Stimulated activated CD4-positive, alpha-beta T cell treated with anti-CD3 and anti-CD28 coated beads, Interleukin-2, amount 100 ng/mL, for 48 hours (primary cell): Measurements from ENCODE around the gene SAPCD2.
"Not testable (repeated sequence)": the region's sequence is repeated elsewhere in the genome, so short reads cannot be mapped to it uniquely, and the experiment has no call there.

Experiments
- DNase-seq, 2 donors: peaks; one replicate each; pipeline ENCODE4 v3.0.0-alpha.2; 2020

Gene SAPCD2

DNA sequence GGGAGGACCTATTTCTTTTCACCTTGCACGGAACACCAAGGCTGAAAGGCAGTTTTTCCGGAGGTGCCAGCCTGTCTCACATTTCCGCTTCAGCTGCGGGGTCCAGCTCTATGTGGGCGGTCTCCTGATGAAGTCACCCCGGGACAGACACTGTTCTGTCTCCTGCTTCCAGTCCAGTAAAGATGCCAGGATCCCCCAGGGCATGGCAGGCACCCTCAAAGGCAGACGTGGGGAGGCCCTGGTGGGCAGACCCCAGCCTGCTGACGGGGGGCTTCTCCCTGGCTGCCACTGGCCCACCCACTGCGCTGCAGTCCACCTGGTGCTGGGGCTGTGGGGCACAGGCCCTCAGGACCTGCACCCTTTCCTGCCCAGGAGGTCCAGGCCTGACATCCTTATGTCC is 7.6 kb downstream of the SAPCD2 start:
- DNase-seq = not testable (repeated sequence)

DNA sequence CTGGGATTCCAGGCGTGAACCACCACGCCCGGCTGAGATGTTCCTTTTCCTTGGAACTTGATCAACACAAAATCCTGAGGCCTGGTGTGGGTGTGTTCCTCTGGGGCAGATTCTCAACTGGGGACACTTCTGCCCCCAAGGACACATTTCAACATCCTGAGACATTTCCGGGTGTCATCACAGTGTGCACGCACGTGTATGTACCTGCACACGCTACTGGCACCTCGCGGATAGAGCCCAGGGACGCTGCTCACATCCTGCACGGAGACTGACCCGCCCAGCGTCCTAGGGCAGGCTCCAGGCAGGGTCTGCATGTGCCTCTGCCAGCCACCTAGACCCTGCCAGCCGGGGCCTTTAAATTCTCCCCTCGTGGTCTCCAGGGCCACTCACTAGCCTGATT is 8.0 kb downstream of the SAPCD2 start:
- no peak for DNase-seq

DNA sequence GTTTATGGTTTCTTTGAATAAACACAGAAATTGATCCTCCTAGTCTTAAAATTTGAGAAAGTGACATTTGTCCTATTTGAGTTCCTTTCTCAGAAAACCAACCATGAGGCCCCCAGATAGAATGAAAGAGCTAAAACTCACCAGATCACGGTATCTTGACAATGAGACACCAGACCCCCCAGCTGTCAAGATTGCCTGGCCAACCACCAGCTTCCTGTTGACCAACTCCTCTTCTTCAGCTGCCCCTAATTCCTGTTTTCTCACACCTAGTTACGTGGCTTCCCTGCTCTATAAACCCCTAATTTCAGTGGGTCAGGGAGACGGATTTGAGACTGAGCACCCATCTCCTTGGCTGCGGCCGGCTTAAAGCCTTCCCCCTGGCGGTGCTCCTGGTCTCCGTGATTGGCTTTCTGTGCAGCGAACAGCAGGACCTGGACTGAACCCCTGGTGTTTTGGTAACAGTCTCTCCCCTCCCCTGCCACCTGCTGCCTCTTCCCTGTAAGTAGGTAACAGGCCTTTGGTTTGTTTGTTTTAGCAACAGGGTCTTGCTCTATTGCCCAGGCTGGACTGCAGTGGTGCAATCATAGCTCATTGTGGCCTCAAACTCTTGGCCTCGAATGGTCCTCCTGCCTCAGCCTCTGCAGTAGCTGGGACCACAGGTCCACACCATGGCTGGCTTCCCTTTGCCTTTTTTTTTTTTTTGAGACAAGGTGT is 11.7 kb downstream of the SAPCD2 start:
- no peak for DNase-seq

DNA sequence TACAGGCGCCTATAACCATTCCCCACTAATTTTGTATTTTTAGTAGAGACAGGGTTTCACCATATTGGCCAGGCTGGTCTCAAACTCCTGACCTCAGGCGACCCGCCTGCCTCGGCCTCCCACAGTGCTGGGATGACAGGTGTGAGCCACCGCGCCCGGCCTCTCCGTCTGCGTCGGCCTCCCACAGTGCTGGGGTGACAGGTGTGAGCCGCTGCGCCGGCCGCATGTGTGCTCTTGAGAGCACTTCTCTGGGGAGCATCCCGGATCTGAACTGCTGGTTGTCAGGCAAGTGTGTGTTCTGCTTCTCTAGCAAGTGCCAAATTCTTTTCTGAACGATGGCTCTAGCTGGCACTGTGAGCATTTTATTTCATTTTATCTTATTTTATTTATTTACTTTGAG is 12.8 kb downstream of the SAPCD2 start:
- DNase-seq = no peak

DNA sequence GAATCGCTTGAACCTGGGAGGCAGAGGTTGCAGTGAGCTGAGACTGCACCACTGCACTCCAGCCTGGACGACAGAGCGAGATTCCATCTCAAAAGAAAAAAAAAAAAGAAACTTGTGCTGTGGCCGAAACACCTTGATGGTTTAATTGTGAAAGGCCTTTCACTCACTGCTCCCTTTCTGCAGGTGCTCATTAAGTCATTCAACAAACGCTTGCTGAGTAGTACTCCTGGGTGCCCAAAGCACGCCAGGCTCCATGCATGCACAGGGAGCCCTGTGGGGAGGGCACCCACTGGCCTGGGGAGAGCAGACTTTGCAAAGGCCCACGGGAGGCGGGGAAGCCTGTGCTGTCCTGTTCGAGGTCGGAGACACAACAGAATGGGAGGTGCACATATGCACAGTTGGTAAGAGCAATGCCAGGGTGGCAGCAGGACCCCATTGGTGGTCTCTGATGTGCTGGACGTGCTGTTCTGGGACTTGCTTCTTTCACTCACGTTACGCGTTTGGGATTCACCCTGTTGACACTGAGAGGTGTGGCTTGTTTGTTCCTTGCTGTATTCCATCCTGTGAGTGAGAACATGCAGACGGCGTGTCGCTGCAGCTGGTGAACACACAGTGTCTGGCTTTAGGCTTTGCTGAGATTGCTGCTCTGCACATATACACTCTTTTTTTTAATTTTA is 13.5 kb downstream of the SAPCD2 start:
- no peak for DNase-seq

DNA sequence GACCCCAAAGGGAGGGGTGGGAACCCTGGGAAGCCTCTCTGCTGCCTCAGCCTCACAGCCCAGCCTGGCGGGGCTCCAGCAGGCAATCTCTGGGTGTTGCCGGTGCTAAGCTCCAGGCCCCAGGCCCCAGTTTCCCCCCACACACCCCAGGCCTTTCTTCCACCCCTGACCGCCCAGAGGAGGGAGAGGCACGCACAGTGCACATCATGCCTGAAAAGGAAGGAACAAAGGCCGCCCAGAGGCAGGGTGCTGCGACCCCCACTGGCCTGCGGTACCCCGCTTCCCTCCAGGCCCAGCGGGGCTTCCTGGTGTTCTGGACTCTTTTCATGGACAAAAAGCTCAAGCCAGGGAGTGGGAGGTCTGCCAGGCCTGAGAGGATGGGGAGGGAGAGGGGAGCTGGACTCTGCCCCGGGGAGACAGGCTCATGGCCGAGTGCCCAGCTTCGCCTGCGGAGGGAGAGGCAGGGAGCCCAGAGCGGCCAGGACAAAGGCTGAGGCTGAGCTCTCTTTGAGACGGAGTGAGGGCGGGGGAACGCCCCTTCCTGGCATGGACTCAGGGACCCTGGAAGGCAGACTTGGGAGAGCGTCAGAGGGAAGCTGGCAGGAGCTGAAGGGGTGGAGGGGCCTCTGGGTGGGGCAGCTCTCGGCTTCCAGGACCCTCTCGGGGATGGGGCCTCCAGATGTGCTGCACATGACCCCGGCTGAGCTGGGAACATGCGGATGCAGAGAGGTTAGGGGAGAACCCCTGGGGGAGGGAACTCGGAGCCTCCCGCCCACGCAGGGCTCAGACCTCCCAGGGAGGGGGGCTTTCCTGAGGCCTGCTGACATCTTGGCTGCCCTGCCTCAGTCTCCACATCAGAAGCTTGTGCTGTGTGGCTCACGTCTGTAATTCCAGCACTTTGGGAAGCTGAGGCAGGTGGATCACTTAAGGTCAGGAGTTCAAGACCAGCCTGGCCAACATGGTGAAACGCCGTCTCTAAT is 14.7 kb downstream of the SAPCD2 start:
- DNase-seq = no peak

DNA sequence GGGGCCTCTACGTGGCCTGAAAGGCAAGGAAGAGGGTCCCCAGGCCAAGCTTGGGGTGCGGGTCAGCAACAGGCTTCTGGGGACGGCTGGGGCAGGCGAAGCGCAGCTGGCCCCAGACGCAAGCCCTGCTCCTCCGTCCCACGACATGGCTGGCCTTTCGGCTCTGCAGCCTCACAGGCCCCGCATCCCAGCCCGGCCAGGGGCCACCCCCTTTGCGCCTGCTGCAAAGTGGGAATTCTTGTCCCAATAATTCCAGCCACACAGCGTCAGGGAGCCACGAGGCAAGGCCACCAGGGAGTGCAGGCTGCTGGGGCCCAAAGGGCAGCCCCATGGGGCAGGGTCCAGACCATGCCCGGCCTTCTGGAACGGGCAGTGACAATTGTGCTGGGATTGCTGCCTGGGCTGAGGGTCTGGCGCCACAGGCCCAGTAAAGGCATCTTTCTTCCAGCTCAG is 15.4 kb downstream of the SAPCD2 start:
- no peak for DNase-seq

DNA sequence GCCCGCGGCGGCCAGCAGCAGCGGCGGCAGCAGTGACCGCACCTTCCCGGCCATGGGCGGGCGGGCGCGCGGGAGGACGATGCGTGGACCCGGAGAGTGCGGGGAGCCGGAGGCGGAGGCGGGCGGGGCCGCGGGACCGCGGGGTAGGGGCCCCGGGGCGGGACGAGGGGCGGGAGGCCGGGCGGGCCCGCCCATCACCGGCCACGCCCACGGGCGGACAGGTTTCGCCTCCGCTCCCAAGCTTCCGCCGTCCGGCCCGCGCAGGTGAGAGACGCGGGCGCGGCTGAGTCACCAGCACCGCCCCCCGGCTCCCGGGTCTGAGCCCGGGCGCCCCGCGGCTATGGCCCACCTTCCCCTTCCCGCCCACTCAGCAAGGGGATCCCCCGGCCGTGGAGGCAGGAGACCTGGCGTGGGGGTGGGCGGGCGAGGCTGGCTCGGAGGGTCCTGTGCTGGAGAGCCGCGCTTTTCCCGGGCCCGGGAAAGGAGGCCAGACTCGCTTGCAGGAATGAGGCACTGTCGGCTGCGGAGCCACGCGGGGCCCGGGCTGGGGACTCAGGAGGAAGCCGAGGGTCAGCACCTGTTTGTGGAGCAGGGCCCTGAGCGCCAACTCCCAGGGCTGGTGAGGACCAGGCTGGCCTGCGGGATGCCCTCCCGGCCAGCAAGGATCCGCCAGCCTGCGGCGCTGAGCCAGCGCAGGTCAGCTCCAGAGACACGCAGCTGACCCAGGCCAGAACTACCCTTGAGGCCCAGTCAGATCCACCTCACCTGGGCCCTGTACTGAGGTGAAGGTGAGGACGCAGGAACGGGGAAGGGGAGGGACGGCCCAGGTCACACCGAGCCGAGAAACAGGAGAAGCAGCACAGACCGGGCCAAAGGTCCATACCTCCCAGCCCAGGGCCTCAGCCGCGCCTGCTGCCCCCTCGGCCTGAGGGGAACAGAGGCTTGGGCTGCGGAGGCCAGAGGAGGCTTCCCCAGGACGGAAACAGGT is 16.1 kb downstream of the SAPCD2 start, which contains the start of gene ENTPD2:
Gene ENTPD2 (minus strand): TSS at position 118 of the 988 bp plus-strand sequence. CDS start 64 bp downstream, at position 54.
- DNase-seq = no peak

DNA sequence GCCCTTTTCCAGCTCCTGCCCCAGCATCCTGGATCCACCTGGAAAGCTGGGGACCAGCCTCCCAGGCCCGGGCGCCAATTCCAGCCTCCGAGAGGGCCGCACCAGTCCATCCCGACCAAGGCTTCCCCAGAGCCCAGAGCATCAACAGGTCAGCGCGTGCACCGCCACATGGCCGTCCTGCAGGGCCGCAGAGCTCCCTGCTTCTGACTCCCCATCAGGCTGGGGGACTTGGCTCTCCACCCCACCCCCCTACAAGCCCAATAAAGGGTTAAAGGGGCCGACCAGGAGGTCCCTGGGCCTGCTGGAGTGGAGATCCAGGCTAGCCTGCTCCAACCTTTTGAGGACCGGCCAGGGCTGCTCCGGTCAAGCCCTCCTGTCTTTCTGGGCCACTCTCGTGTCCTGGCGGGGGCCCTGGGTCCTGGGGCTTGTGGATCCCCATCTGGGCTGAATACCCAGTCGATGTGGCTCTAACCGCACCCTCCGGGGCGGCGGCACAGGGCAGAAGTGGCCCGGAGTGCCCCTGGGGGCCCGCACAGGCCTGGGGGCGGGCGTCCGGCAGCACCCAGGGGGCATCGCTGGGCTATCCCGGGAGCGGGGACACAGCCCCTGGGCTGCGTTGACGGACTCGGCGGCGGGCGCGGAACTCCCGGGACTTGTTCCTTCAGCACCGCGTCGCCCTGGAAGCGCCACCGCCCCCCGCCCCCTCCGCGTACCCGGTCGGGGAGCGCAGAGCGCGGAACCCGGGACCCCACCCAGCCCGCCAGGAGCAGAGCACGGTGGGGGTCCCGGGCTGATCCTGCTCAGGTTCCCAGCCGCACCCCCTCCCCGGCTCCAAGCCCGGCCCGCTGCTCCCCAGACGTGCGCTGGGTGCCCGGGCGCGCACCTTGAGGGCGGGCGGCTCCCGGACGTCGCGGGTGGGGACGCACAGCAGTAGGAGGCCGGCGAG is 17.1 kb downstream of the SAPCD2 start:
- DNase-seq = no peak

DNA sequence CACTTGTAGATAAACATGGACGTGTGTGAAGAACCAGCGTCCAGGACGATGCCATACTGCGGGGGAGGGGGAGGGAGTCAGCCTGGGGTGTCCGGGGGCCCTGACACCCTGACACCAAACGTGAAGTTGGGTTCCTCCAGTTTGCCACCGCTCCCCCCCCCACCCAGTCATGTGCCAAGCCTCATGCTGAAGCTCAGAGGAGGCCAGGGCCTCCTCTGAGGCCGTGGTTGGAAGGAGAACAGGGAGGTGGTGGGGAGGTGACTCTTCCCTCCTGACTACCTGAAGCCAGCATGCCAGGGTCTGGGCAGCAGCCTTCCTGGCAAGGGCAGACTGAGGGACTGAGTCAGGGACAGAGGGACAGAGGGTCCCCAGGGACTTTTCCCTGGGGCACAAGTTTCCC is 18.1 kb downstream of the SAPCD2 start:
- DNase-seq = no peak

DNA sequence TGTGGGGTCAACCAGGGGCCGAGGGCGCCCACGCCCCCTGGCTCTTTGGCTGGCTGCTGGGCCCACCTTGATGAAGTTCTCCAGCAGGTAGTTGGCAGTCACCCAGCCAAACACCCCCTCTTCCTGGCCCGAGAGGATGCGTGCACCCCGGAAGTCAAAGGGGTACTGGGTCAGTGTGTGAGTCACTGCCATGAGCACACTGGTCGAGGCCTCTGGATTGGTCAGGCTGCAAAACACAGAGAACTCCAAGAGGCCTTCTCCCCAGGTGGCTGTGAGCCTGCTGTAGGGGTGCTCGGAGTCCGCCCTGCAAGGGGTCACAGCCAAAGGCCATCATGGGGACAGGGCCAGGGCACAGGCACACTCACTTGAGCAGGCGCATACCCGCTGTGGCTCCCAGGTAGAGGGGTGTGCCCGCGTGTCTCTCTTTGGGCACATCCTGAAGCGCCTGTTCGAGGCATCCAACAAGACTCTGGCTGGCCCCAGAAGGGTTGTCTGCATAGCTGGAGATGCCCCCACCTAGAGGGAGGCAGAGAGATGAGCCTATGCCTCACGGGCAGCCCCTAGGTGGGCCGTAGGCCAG is 19.1 kb downstream of the SAPCD2 start:
- DNase-seq = no peak

DNA sequence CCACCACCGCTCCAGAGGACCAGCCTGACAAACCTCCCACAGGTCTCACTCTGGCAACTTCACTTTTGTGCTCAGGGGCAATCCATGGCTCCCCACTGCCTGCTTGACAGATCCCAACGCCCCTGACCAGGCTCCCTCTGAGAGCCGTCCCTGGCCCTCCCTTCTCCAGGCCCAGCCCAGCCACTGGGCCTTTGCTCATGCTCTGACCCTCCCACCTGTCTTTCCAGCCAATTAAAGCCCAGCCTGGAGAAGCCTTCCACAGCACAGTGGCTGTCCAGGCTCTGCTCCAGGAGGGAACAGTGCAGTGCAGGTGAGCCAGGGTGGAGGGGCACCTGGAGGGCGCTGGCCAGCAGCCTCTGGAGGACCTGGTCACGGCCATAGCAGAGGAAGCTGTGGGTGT is 19.8 kb downstream of the SAPCD2 start:
- no peak for DNase-seq

DNA sequence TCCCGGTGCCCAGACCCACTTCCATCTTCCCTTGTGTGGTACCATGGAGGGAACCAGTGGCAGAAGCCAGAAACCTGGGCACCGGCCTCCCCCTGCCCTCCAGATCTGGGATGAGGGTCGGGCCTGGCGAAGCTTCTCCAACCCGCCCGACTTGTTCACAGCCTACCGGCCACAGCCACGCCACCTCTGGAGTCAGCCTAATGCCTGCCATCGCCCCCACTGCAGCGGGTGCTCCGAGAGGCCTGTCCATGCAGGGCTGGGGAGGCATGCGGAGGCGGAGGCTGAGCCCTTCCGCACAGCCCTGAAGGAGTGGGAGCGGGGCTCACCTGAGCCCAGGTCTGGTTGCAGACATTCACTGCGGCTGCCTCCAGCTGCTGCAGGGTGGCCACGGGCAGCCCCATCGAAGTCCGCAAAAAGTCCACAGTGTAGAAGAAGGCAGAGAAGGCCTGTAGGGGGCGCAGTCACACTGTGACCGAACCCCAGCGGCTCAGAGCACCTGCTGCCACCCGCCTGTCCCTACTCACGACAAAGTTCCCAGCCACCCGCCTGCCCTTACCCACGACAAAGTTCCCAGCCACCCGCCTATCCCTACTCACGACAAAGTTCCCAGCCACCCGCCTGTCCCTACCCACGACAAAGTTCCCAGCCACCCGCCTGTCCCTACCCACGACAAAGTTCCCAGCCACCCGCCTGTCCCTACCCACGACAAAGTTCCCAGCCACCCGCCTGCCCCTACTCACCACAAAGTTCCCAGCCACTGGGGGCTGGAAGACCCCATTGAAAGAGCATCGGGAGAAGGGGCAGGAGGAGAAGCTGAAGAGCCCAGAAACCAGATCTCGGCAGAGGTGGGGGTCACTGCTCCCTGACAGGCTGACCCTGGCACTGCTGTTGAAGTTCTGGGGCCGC is 20.6 kb downstream of the SAPCD2 start:
- DNase-seq = peak; percentile 60 to 78

DNA sequence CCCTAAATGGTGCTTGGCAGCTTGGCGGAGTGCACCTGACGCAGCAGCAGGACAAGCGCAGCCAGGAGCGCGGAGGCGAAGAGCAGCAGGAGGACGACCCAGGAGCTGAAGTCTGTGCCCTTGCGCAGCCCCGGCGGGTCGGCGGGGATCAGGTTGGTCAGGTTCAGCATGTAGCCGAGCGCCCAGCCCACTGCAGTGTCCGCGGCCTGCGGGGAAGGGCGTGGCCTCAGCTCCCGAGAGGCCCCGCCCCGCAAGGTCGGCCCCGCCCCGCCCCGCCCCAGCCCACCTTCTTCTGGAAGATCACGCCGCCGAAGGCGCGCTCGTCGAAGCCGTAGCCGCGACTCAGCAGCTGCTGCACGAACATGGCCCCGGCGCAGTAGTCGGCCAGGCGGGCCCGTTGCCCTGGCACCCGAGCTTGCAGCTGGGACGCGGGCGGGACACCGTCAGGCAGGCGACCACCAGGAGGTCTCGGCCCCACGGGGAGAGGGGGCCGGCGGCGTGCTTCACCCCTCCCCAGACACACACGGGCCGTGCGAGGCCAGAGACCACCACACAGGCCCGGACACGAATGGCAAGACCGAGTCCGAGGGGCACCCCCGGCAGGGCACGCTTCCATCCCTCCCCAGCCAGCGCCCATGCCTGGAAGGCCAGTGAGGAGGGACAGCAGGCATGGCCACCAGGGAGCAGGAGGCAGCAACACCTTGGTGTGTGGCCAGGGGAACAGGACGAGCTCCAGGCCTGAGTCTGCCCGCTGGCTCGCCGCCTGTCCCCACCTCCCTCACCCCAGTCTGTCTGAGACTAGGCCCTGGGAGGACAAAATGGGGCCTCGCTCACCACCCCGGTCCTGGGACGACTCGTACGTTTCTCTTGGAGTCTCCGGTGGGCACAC is 21.5 kb downstream of the SAPCD2 start:
- DNase-seq = no peak

DNA sequence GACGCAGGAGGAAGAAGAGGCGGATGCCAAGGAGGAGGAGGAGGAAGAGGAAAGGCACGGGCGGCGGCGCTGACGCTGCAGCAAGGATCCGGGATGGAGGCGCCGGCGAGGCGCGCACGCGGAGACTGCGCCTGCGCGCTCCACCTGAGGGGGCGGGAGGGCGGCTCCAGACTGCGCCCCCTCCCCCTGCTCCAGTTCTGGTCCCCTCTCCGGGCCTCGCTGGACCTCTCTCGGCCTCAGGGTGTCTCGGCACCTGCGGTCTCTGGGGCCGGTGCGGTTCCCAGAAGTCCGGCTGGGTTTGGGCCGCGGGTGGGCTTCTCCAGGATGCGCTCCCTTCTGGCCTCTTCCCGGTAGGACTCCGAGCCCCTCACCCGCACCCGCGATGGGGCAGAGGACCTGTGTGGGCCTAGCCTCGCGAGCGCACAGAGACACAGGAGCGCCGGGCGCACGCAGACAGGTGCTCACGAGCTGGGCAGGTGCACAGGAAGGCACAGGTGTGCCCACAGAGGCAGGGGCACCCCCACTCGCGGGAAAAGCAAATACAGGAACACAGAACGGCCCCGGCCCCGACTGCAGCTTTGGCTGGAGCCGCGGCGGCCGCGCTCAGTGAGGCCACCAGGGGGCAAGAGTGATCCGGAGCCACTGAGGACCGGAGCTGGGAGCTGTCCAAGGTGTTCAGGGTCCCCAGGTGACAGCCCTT is 24.1 kb downstream of the SAPCD2 start, which contains the start of gene NPDC1:
Gene NPDC1 (minus strand): TSS at position 90 of the 700 bp plus-strand sequence. CDS start 188 bp downstream, outside the sequence.
- DNase-seq = peak; percentile 84 to 85

DNA sequence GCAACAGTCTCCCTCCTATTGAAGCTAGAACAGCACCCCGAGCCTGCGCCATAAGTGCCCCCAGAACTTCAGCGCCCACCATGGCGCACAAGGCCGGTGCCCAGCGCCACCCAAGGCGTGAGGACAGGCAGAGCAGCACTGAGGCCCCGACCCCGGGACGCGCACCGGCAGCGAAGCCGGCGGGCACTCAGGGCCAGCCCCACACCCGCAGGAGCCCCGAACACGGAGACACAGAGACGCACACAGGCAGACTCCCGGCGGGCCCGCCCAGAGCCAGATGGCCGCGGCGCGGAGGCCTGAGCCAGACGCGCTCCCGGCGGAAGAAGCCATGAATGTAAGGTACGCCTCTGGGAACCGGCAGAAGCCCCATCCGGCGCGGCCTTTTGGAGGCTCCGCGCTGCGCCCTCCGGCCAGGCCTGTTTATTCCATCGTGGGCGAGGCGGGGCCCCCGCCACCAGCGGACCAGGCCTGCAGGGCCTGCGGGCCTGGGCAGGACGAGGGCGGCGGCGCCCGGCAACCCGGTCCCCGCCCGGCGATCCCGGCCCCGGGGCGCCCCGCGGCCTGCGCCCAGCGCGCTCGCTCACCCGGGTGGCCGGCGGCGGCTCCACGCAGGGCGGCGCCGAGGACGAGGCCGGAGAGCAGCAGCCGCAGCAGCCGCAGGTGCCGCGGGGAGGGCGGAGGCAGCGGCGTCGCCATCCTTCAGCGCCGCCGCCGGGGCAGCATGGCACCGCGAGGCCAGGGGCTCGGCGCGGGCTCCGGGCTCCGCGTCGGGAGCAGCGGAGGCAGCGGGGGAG is 24.9 kb downstream of the SAPCD2 start:
- DNase-seq = no peak
